Airway epithelial cell (primary cell): ENCODE data around the gene SNRPA. TPM values are rescaled to one million over a fixed set of nuclear protein-coding genes. Genes with fewer than 3 reads are reported as not detected.

ENCODE experiments used
- total RNA-seq: library from RNA; depleted of rRNA; stranded (reverse); fragments of >200 nt; gene quantifications from 2 replicates; pipeline ENCODE4 v1.2.3, GENCODE V29; 2015

The SNRPA gene
- total RNA-seq = 111 and 151 TPM in 2 replicates

DNA sequence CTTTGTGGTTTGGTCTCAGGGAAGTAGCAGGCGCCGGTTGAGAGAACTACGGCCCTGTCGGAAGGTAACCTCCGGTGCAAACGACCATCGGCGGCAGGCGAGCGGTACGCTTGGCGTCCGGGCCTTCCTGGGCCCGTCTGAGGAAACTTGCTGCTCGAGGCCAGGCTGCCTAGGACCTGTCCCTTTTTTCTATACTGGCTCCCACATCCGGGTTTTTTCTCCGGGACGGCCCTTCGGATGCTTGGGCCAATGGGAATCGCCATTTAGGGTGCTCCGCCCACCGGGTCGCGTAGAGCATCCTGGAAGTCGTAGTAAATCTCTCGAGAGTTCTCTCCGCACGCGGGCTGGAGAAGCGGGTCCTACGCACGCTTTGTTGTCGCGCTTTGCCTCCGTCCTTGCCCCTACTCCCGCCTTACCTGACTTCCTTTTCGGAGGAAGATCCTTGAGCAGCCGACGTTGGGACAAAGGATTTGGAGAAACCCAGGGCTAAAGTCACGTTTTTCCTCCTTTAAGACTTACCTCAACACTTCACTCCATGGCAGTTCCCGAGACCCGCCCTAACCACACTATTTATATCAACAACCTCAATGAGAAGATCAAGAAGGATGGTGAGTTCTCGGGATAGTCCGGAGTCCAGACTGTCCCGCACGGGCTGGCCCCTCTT lies at the start of gene SNRPA:
Gene SNRPA (plus strand): TSS at position 330 of the 664 bp plus-strand sequence. CDS start 206 bp downstream, at position 536.

DNA sequence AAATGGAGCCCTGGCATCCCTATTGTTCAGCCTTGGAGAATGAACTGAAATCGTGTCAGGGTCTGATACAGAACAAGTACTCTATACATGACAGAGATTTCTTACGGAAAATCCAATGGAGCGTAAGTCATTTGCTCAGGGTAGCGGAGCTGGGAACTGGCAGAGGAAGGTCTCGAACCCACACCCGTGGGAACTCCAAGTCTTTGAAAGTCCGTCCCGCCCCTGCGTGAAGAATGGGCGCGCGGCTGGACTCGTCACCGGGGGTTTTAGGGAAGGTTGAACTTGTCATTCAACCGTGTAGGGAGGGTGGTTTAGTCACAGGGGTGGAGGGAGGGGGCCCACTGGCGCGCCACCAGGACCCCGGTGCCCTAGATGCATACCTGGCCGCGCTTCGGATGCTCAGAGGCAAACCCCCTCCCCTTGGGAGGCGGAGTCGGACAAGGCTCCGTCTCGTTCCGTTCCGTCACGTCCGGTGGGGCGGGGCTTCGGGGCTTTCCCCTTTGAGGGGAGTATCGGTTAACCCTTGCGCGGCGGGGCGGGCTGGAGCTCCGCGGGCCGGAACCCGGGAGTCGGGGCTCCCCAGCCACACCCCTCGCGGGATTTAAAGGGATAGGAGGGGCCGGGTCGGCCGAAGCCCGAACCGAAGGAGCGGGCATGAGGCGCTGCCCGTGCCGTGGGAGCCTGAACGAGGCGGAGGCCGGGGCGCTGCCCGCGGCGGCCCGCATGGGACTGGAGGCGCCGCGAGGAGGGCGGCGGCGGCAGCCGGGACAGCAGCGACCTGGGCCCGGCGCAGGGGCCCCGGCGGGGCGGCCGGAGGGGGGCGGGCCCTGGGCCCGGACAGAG lies 34.3 kb upstream of the SNRPA start, which contains the start of the genes COQ8B and ITPKC:
Gene COQ8B (minus strand): TSS at position 405 of the 843 bp plus-strand sequence. CDS start 2,254 bp downstream, outside the sequence.
Gene ITPKC (plus strand): TSS at position 631 of the 843 bp plus-strand sequence. CDS start 24 bp downstream, at position 655.

DNA sequence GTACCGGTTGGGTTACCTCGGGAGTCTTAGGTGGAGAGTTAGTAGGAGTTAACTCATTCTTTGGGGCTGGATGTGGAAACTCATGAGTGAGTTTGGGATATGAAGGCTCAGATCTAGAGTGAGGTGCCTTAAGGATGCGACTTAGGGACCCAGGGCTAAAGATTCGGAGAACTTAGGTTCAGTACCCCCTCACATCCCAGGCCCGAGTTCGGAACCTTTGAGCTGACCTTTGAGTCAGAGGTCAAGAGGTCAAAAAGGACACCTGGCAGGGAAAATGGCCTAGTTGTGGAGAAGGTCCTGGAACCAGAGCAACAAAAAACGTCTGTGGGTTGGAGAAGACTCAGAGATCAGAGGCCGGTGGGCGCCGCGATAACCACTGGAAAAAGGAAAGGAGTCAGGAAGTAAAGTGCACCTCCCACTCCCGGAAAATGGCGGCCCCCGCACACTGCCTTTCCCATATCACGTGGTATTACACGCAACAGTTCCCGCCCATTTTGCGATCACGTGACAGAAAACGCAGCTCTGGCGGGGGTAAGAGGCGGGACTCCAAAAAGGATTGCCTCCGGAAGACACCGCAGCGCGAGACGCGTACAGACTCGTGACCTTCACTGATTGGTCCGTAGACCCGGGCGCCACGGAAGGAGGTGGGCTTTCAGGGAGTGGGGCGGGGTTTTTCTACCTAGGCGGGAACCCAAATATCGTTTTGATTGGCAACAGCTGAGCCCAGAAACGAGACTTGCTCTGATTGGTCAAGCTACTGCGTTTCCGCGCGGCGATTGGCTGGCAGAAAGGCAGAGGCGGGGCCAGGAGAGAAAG lies 737 bp upstream of the SNRPA start, which contains the start of gene ACTMAP:
Gene ACTMAP (minus strand): TSS at position 420 of the 816 bp plus-strand sequence. CDS start 674 bp downstream, outside the sequence.

DNA sequence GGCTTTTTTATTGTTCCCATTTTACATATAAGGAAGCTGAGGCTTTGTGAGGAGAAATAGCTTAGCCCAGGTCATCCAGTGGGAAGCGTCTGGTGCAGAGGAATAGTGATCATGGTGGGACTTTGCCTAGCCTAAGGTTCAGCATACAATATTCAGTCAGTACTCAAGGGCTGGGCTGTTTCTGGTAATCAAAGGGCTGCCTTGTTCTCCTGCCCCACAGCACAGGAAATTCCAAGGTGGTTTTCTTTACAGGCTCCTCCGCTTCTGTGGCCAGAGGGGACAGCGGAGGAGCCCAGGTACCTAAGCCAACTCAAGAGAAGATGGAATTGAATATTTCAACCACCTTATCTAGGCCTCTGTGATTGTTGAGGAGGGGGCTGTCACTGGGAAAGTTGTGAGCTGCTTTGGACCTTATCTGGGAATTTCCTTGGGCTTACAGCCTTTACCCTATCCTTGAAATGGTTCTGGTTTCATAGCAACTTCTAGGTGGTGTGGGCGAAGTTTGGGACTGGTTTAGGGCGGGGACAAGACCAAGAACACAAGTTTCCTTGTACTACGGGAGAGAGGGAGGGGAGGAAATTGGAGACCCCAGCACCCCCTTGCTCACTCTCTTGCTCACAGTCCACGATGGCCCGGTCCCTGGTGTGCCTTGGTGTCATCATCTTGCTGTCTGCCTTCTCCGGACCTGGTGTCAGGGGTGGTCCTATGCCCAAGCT lies 24.1 kb downstream of the SNRPA start, which contains the start of gene MIA:
Gene MIA (plus strand): TSS at position 606 of the 716 bp plus-strand sequence. CDS start 22 bp downstream, at position 628.

DNA sequence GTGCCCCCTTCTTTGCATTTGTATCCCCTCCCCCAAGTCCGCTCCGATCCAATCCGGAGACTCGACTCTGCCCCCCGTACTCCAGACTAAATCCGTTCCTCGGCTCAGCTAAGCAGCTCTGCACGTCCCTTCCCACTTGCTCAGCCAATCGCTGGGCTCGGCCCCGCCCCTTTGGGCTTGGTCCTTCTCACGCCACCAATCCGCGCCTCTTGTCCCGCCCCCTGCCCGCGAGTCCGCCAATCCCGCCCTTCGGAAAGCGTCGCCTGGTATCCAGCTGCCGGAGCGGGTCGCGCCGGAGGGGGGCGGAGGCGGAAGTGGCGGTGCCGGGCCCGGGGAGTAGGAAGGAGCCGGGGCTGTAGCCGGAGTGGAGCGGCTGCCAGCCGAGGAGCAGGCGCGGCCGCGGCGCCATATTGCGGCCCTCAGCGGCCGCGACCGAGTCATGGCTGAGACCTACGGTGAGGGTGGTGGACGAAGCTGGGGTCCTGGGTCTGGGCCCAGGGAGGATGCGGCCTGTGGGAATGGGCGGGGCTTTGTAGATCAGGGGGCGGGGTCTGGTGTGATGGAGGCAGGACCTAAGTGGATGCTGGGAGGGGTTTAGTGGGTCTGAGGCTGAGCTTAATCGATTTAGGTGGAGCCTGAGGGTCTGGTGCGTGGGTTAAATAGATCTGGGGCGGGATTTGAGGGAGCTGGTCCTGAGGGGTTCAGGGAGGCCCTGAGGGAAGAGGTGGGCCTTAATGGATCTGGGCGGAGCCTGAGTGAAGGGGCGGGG lies 27.1 kb downstream of the SNRPA start, which contains the start of gene RAB4B:
Gene RAB4B (plus strand): TSS at position 311 of the 769 bp plus-strand sequence. CDS start 129 bp downstream, at position 440.

DNA sequence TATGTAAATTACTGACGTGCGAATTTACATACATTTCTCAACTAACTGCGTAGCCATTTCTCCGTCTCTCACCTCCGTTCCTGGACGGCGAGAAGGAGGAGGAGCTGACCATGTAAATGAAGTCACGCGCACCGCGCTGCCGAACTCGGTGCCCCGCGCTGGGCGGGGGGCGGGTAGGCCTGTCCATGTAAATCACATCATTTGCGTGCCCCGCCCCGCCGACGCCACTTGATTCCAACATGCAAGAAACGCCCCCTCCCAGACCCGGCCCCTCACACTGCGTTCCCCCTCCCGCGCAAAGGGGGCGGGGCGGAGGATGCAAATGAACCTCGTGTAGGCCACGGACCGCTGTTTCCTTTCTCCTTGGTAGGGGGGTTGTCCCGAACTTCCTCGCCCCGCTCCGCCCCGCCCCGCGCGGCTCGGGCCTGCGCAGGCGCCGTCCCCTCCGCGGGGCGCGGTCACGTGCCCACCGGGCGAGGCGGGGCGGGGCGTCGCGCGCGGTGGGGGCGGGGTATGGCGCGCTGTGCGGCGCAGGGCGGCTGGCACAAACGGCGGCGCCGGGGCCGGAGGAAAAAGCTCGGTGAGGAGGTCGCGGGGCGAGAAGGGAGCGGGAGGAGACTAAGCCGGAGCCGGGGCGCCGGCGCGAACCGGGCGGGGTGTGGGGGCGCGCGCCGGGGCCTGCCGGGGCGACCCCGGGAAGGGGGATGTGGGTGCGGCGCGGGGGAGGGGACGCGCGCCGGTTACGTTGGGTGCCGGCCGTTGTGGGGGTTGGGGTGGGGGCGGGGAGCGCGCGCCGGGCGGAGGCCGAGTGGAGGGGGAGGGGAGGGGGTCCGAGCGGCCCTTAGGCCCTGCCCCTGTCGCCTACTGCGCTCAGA lies 47.9 kb downstream of the SNRPA start, which contains the start of gene EGLN2:
Gene EGLN2 (plus strand): TSS at position 509 of the 875 bp plus-strand sequence. CDS start 1,382 bp downstream, outside the sequence.

Other genes starting within 250 kb of the SNRPA start
- 82.3 and 82.8 TPM in 2 replicates for gene SHKBP1, start 174.3 kb upstream of the SNRPA start, total RNA-seq
- 77.5 and 90.4 TPM in 2 replicates for gene LTBP4, start 149.8 kb upstream of the SNRPA start, total RNA-seq
- 18.9 and 19.9 TPM in 2 replicates for gene NUMBL, start 60.6 kb upstream of the SNRPA start, total RNA-seq
- gene COQ8B, start 34.3 kb upstream of the SNRPA start, total RNA-seq = 18.1 and 43.4 TPM in 2 replicates
- 40.4 and 44.4 TPM in 2 replicates for gene ITPKC, start 34.1 kb upstream of the SNRPA start, total RNA-seq
- 2.5 and 2.8 TPM in 2 replicates for gene ACTMAP, start 726 bp upstream of the SNRPA start, total RNA-seq
- gene MIA, start 24.3 kb downstream of the SNRPA start, total RNA-seq = 0.88 and 0.92 TPM in 2 replicates
- 23.0 and 30.3 TPM in 2 replicates for gene RAB4B, start 27.0 kb downstream of the SNRPA start, total RNA-seq
- gene EGLN2, start 48.0 kb downstream of the SNRPA start, total RNA-seq = 66.5 and 80.6 TPM in 2 replicates
- not detected in 2 replicates for gene CYP2A6, start 99.2 kb downstream of the SNRPA start, total RNA-seq
- not detected in 2 replicates for gene CYP2A7, start 131.0 kb downstream of the SNRPA start, total RNA-seq
- not detected in 2 replicates for gene CYP2B6, start 240.1 kb downstream of the SNRPA start, total RNA-seq